ENCODE measurements around the gene OR2D2.
"Not testable (repeated sequence)": the region's sequence is repeated elsewhere in the genome, so short reads cannot be mapped to it uniquely, and the experiment has no call there.

Gene OR2D2

GRCh38 chr11:6895010-6895409 lies 2.7 kb upstream of the OR2D2 start:
- H3K4me3 Mint-ChIP-seq = no peak overlapping the region
- H3K36me3 Mint-ChIP-seq (ENCODE audit: low read depth) = no peaks in the 10 kb centered on the region
- DNase-seq = no peak
- H3K27ac Mint-ChIP-seq = no peak overlapping the region
- H3K9me3 Mint-ChIP-seq = no peaks in the 10 kb centered on the region
- no peak for TF ChIP-seq CTCF (IDR thresholded peaks at IDR 0.05)
- no peaks in the 10 kb centered on the region for H3K27me3 Mint-ChIP-seq (ENCODE audit: low read depth, poor library complexity)
- no peaks in the 10 kb centered on the region for H3K4me1 Mint-ChIP-seq

GRCh38 chr11:6894097-6894496 lies 1.8 kb upstream of the OR2D2 start:
- Mint-ChIP-seq H3K9me3 (no peaks in the 10 kb centered on the region), H3K27ac (no peak overlapping the region), H3K36me3 (ENCODE audit: low read depth) (no peaks in the 10 kb centered on the region), H3K4me3 (no peak overlapping the region), H3K27me3 (ENCODE audit: low read depth, poor library complexity) (no peaks in the 10 kb centered on the region), H3K4me1 (no peaks in the 10 kb centered on the region)
- TF ChIP-seq CTCF (IDR thresholded peaks at IDR 0.05) = no peak
- DNase-seq = no peak

GRCh38 chr11:6889835-6890234 lies 2.5 kb downstream of the OR2D2 start:
- H3K27me3 Mint-ChIP-seq (ENCODE audit: low read depth, poor library complexity) = no peaks in the 10 kb centered on the region
- no peak for TF ChIP-seq CTCF (IDR thresholded peaks at IDR 0.05)
- no peaks in the 10 kb centered on the region for H3K36me3 Mint-ChIP-seq (ENCODE audit: low read depth)
- H3K4me3 Mint-ChIP-seq = no peak overlapping the region
- H3K9me3 Mint-ChIP-seq = no peaks in the 10 kb centered on the region
- no peak overlapping the region for H3K27ac Mint-ChIP-seq
- no peak for DNase-seq
- no peaks in the 10 kb centered on the region for H3K4me1 Mint-ChIP-seq

- Mint-ChIP-seq H3K27ac (no peak overlapping the region), H3K9me3 (no peaks in the 10 kb centered on the region), H3K36me3 (ENCODE audit: low read depth) (no peaks in the 10 kb centered on the region), H3K4me3 (no peak overlapping the region), H3K4me1 (no peaks in the 10 kb centered on the region), H3K27me3 (ENCODE audit: low read depth, poor library complexity) (no peaks in the 10 kb centered on the region)
- no peak for DNase-seq
- no peak for TF ChIP-seq CTCF (IDR thresholded peaks at IDR 0.05)
Observed at GRCh38 chr11:6888830-6889229, 3.5 kb downstream of the OR2D2 start.

GRCh38 chr11:6887711-6888110 lies 4.6 kb downstream of the OR2D2 start:
- not testable (repeated sequence) for H3K4me1 Mint-ChIP-seq; H3K27ac Mint-ChIP-seq; H3K9me3 Mint-ChIP-seq; H3K4me3 Mint-ChIP-seq; H3K36me3 Mint-ChIP-seq (ENCODE audit: low read depth); H3K27me3 Mint-ChIP-seq (ENCODE audit: low read depth, poor library complexity); DNase-seq

GRCh38 chr11:6882751-6883150 lies 9.5 kb downstream of the OR2D2 start:
- TF ChIP-seq CTCF (IDR thresholded peaks at IDR 0.05) = no peak
- no peak overlapping the region for H3K4me3 Mint-ChIP-seq
- DNase-seq = no peak
- H3K4me1 Mint-ChIP-seq = no peaks in the 10 kb centered on the region
- H3K9me3 Mint-ChIP-seq = no peaks in the 10 kb centered on the region
- H3K27me3 Mint-ChIP-seq (ENCODE audit: low read depth, poor library complexity) = no peaks in the 10 kb centered on the region
- H3K27ac Mint-ChIP-seq = no peak overlapping the region
- no peaks in the 10 kb centered on the region for H3K36me3 Mint-ChIP-seq (ENCODE audit: low read depth)
